ENCODE results near the gene TNRC6C. TPM values are rescaled to one million over a fixed set of nuclear protein-coding genes. Genes with fewer than 3 reads are reported as not detected.

The TNRC6C gene
- total RNA-seq, 4 donors from 2014 or later, result 9.1 to 32.7 (median 14.3) TPM

- H3K4me1 ChIP-seq, result peaks cover 4 to 15% of the 10 kb centered on the region in 2 donors
- WGBS, 2 donors, result 82 to 93% methylated on average over 9 of the region's 9 CpGs
- H3K9me3 ChIP-seq, result no peaks in the 10 kb centered on the region
- no peak overlapping the region for H3K27ac ChIP-seq
- peaks cover 4% of the 10 kb centered on the region in 2 donors for H3K36me3 ChIP-seq
- no peak for DNase-seq
- intact Hi-C loops (cut with DNase I), result no loop called here
- TF ChIP-seq, protein P1, sequence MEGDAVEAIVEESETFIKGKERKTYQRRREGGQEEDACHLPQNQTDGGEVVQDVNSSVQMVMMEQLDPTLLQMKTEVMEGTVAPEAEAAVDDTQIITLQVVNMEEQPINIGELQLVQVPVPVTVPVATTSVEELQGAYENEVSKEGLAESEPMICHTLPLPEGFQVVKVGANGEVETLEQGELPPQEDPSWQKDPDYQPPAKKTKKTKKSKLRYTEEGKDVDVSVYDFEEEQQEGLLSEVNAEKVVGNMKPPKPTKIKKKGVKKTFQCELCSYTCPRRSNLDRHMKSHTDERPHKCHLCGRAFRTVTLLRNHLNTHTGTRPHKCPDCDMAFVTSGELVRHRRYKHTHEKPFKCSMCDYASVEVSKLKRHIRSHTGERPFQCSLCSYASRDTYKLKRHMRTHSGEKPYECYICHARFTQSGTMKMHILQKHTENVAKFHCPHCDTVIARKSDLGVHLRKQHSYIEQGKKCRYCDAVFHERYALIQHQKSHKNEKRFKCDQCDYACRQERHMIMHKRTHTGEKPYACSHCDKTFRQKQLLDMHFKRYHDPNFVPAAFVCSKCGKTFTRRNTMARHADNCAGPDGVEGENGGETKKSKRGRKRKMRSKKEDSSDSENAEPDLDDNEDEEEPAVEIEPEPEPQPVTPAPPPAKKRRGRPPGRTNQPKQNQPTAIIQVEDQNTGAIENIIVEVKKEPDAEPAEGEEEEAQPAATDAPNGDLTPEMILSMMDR (IDR thresholded peaks at IDR 0.05), result no peak
- no peak for TF ChIP-seq POLR2A (IDR thresholded peaks at IDR 0.05)
- H3K27me3 ChIP-seq, result no peaks in the 10 kb centered on the region
- no peak overlapping the region for H3K4me3 ChIP-seq (replicated peaks in 1 of 3)
These were observed 150.9 kb downstream of the TNRC6C start for GRCh38 chr17:78109489-78109761.

DNA sequence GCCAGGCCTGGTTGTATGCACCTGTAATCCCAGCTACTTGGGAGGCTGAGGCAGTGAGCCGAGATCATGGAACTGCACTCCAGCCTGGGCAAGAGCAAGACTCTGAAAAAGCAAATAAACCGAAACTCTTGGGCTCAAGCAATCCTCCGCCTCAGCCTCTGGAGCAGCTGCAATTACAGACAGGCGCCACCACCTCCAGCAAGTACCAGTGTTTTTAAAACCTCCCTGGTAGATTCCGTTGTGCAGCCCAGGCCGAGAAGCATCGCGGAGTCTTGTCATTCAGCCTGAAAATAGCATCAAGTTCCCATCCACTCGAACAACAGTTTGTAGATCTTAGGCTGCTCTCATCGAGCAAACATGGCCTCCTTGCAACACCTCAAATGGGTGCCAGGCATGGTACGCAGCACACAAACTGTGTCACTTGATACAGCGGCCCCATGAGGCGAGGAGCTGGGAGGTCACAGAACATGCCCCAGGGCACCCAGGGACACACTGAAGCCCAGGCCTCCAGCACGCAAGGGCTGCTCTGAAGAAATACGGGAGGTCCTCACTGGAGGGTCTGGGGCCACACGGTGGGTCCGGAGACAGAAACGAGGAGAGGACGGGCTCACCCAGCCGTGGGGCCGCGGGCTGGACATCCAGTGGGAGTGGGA, 152.0 kb downstream of the TNRC6C start:
- Histone ChIP-seq H3K9me3 (no peaks in the 10 kb centered on the region), H3K27me3 (no peaks in the 10 kb centered on the region), H3K4me1 (peaks cover 4 to 15% of the 10 kb centered on the region in 2 donors), H3K4me3 (replicated peaks in 1 of 3) (no peak overlapping the region), H3K27ac (no peak overlapping the region), H3K36me3 (no peaks in the 10 kb centered on the region)
- WGBS, 2 donors, result 64 to 82% methylated on average over 17 to 22 of the region's 22 CpGs
- TF ChIP-seq, protein P1 (IDR thresholded peaks at IDR 0.05), result no peak
- no peak for DNase-seq
- intact Hi-C loops (cut with DNase I), result loop anchor here (2.0 to 5.0 kb wide), 2 partner anchors 140 to 312 kb away; no protein-coding TSS in a partner anchor

GRCh38 chr17:78111016-78111726, 152.7 kb downstream of the TNRC6C start:
- H3K27me3 ChIP-seq, result no peaks in the 10 kb centered on the region
- no peak overlapping the region for H3K4me3 ChIP-seq (replicated peaks in 1 of 3)
- H3K4me1 ChIP-seq, result peaks cover 4 to 15% of the 10 kb centered on the region in 2 donors
- no peak overlapping the region for H3K27ac ChIP-seq
- intact Hi-C loops (cut with DNase I), result loop anchor here (2.0 to 5.0 kb wide), 2 partner anchors 140 to 311 kb away; no protein-coding TSS in a partner anchor
- TF ChIP-seq, protein P1 (IDR thresholded peaks at IDR 0.05), result no peak
- TF ChIP-seq POLR2A (IDR thresholded peaks at IDR 0.05), result no peak
- no peak for DNase-seq
- no peaks in the 10 kb centered on the region for H3K36me3 ChIP-seq
- 83 to 86% methylated on average over 13 to 18 of the region's 19 CpGs for WGBS, 2 donors
- no peaks in the 10 kb centered on the region for H3K9me3 ChIP-seq

GRCh38 chr17:78111727-78112517, 153.4 kb downstream of the TNRC6C start:
- 81 to 94% methylated on average over 6 to 12 of the region's 28 CpGs for WGBS, 2 donors
- no peak overlapping the region for H3K4me3 ChIP-seq (replicated peaks in 1 of 3)
- H3K9me3 ChIP-seq, result no peaks in the 10 kb centered on the region
- intact Hi-C loops (cut with DNase I), result loop anchor here (2.0 to 5.0 kb wide), 3 partner anchors 63 to 310 kb away; no protein-coding TSS in a partner anchor
- DNase-seq, result no peak
- H3K27me3 ChIP-seq, result no peaks in the 10 kb centered on the region
- H3K36me3 ChIP-seq, result no peaks in the 10 kb centered on the region
- H3K4me1 ChIP-seq, result peaks cover 4 to 16% of the 10 kb centered on the region in 2 donors
- no peak overlapping the region for H3K27ac ChIP-seq
- TF ChIP-seq POLR2A (IDR thresholded peaks at IDR 0.05), result no peak
- TF ChIP-seq, protein P1 (IDR thresholded peaks at IDR 0.05), result no peak
